BJ (cell line): ENCODE measurements around the gene AMPD2. TPM values are rescaled to one million over a fixed set of nuclear protein-coding genes. Genes with fewer than 3 reads are reported as not detected.

Experiments used
- CTCF ChIA-PET: fragments of 350-600 bp; formaldehyde crosslinking; extraction: SDS; loops from one replicate; lab custom pipeline; 2021; ENCODE audit warnings: antibody characterized with exemption, inconsistent platforms; lab: Yijun Ruan, JAX
- POLR2A ChIA-PET: fragments of 300-600 bp; sonication (Branson Sonifier 250); formaldehyde crosslinking; extraction: SDS; loops from one replicate; lab custom pipeline; 2021; ENCODE audit warnings: antibody characterized with exemption; lab: Charles Lee
- DNase-seq: peaks from one replicate; pipeline ENCODE4 v3.0.0-alpha.2; 2011; ENCODE audit warnings: low read depth
- H3K27me3 ChIP-seq: 2 replicates; pipeline ENCODE4 v1.6.0; 2011; ENCODE audit warnings: low read length; ENCODE audit not compliant: control insufficient read depth, insufficient read depth
- H3K36me3 ChIP-seq: 2 replicates; pipeline ENCODE4 v1.5.1; 2011; ENCODE audit warnings: low read length; ENCODE audit not compliant: control insufficient read depth, insufficient read depth
- H3K4me3 ChIP-seq: 2 replicates; pipeline ENCODE4 v1.5.1; 2011; ENCODE audit warnings: low read depth, mild to moderate bottlenecking, control low read depth, low read length
- CTCF ChIP-seq: IDR thresholded peaks from 2 replicates; pipeline ENCODE4 v1.5.1; 2011; ENCODE audit warnings: low read depth, mild to moderate bottlenecking, control low read depth, inconsistent platforms, low read length, moderate library complexity; ENCODE audit not compliant: insufficient read depth
- polyA plus RNA-seq: library from polyadenylated mRNA; depleted of rRNA; stranded (reverse); fragments of >200 nt; gene quantifications from 2 replicates; pipeline ENCODE4 v1.2.3, GENCODE V29; 2011

AMPD2 gene
- polyA plus RNA-seq, 1 experiment = 86.9 TPM

- TF ChIP-seq CTCF = no peak
- POLR2A ChIA-PET = no interaction called here
- peaks cover 50% of the 10 kb centered on the region for H3K36me3 ChIP-seq
Observed at GRCh38 chr1:109631513-109632505, 12.2 kb downstream of the AMPD2 start.

DNA sequence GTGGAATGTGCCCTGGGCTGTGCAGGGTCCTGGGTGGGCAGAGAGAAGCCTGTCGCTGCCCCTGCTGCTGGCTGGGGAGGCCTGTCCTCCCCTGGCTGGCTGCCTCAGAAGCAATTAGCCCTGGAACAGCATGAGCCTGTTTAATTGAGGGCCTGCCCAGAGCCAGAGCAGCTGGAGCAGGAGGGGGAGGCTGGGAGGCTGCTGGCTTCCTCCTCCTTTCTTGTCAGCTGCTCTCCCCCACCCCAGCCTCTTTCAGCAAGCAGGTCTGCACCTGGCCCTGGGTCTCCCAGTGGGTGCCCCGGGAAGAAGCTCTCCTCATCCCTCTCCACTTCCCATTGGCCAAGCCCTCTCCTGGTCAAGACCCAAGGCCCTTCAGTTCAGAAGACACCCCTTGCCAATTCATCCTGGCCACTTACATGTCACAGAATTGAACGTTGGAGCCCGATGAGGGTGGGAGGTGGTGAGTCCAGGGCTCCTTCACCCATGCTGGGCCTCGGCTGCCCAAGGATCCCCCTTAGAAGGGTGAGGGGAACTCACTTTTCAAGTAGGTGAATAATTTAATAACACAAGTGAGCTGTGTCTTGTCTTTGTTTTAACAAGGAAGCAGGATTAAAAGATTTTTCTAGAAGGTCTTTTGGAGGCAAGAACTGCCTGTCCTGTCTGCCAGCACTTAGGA, 13.2 kb downstream of the AMPD2 start:
- CTCF ChIA-PET = interaction anchor here (0.7 to 11.8 kb wide), 6 partner anchors 7 to 140 kb away, joined by 3 to 210 read pairs (median 6); partner anchors contain the start of genes AMPD2, GNAI3, GNAT2 and GSTM4
- POLR2A ChIA-PET = no interaction called here
- H3K27me3 ChIP-seq = no peaks in the 10 kb centered on the region
- H3K36me3 ChIP-seq = peaks cover 41% of the 10 kb centered on the region
- no peak for DNase-seq
- H3K4me3 ChIP-seq = no peak overlapping the region
- TF ChIP-seq CTCF = no peak

More at GRCh38 chr1:109631513-109632505, 12.2 kb downstream of the AMPD2 start:
- no peak for DNase-seq
- no peak overlapping the region for H3K4me3 ChIP-seq
- CTCF ChIA-PET = interaction anchor here (1.3 to 13.3 kb wide), 5 partner anchors 7 to 99 kb away, joined by 3 to 153 read pairs (median 4); no protein-coding TSS in a partner anchor
- H3K27me3 ChIP-seq = no peaks in the 10 kb centered on the region

GRCh38 chr1:109634292-109634691, 14.7 kb downstream of the AMPD2 start:
- CTCF ChIA-PET = interaction anchor here (1.3 to 11.8 kb wide), 5 partner anchors 9 to 144 kb away, joined by 3 to 288 read pairs (median 153); partner anchors contain the start of genes AMPD2, GNAT2 and GSTM4
- TF ChIP-seq CTCF = no peak
- Histone ChIP-seq H3K4me3 (no peak overlapping the region), H3K27me3 (no peaks in the 10 kb centered on the region), H3K36me3 (peaks cover 26% of the 10 kb centered on the region)
- DNase-seq = no peak
- POLR2A ChIA-PET = no interaction called here

- no peaks in the 10 kb centered on the region for H3K27me3 ChIP-seq
- POLR2A ChIA-PET = no interaction called here
- peaks cover 19% of the 10 kb centered on the region for H3K36me3 ChIP-seq
- TF ChIP-seq CTCF = no peak
- no peak for DNase-seq
- CTCF ChIA-PET = interaction anchor here (1.3 to 11.8 kb wide), 6 partner anchors 10 to 350 kb away, joined by 4 to 288 read pairs (median 134); partner anchors contain the start of genes AHCYL1, AMPD2, GNAT2 and GSTM4
- H3K4me3 ChIP-seq = no peak overlapping the region
Observed at GRCh38 chr1:109634771-109635750, 15.4 kb downstream of the AMPD2 start.
